Measurements from ENCODE around the gene RAPGEF1. TPM values are rescaled to one million over a fixed set of nuclear protein-coding genes. Genes with fewer than 3 reads are reported as not detected.

The RAPGEF1 gene
- total and polyA plus RNA-seq, 2 of the 13 experiments (the other 11 are each of a cell fraction or from before 2014, with no cell fraction given): 21.2 to 38.9 TPM

DNA sequence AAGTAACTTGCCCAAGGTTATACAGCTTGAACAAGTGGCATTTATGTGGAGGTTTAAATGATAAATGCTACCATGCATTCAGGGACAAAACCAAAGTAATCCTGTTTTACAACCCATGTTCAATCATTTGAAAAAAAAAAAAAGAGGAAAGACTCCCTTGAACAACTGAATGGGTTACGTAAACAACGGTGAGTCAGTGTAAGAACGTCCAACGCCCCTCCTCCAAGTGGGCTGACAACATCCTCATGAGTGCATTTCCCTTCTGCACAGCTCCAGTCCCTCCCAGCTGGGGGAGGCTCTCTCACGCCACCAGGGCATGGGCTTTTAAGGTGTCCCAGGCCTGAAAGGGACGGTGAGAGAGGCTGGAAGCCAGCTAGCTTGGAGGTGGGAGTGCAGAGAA lies 104.6 kb downstream of the RAPGEF1 start (continued):
- TF ChIP-seq, protein P1, sequence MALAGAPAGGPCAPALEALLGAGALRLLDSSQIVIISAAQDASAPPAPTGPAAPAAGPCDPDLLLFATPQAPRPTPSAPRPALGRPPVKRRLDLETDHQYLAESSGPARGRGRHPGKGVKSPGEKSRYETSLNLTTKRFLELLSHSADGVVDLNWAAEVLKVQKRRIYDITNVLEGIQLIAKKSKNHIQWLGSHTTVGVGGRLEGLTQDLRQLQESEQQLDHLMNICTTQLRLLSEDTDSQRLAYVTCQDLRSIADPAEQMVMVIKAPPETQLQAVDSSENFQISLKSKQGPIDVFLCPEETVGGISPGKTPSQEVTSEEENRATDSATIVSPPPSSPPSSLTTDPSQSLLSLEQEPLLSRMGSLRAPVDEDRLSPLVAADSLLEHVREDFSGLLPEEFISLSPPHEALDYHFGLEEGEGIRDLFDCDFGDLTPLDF (CRISPR knock-in tag; IDR thresholded peaks at IDR 0.05): no peak
- TF ChIP-seq, protein P2, sequence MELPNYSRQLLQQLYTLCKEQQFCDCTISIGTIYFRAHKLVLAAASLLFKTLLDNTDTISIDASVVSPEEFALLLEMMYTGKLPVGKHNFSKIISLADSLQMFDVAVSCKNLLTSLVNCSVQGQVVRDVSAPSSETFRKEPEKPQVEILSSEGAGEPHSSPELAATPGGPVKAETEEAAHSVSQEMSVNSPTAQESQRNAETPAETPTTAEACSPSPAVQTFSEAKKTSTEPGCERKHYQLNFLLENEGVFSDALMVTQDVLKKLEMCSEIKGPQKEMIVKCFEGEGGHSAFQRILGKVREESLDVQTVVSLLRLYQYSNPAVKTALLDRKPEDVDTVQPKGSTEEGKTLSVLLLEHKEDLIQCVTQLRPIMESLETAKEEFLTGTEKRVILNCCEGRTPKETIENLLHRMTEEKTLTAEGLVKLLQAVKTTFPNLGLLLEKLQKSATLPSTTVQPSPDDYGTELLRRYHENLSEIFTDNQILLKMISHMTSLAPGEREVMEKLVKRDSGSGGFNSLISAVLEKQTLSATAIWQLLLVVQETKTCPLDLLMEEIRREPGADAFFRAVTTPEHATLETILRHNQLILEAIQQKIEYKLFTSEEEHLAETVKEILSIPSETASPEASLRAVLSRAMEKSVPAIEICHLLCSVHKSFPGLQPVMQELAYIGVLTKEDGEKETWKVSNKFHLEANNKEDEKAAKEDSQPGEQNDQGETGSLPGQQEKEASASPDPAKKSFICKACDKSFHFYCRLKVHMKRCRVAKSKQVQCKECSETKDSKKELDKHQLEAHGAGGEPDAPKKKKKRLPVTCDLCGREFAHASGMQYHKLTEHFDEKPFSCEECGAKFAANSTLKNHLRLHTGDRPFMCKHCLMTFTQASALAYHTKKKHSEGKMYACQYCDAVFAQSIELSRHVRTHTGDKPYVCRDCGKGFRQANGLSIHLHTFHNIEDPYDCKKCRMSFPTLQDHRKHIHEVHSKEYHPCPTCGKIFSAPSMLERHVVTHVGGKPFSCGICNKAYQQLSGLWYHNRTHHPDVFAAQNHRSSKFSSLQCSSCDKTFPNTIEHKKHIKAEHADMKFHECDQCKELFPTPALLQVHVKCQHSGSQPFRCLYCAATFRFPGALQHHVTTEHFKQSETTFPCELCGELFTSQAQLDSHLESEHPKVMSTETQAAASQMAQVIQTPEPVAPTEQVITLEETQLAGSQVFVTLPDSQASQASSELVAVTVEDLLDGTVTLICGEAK (IDR thresholded peaks at IDR 0.05): no peak
- TF ChIP-seq, protein P2 (CRISPR knock-in tag; IDR thresholded peaks at IDR 0.05): no peak
- no peak for TF ChIP-seq CHD4 (IDR thresholded peaks at IDR 0.05; ENCODE audit: borderline replicate concordance, low read length)
- peak; percentile 64 for TF ChIP-seq GATAD2A (CRISPR knock-in tag; IDR thresholded peaks at IDR 0.05)
- no peak for TF ChIP-seq SOX13 (IDR thresholded peaks at IDR 0.05)
- TF ChIP-seq SOX13 (CRISPR knock-in tag; conservative IDR thresholded peaks at IDR 0.05 in 1 of 2, IDR thresholded peaks at IDR 0.05 in 1 of 2): peak in 1 of 2 experiments; percentile 13; a peak in 1 of 4 replicates
- TF ChIP-seq, protein P3, sequence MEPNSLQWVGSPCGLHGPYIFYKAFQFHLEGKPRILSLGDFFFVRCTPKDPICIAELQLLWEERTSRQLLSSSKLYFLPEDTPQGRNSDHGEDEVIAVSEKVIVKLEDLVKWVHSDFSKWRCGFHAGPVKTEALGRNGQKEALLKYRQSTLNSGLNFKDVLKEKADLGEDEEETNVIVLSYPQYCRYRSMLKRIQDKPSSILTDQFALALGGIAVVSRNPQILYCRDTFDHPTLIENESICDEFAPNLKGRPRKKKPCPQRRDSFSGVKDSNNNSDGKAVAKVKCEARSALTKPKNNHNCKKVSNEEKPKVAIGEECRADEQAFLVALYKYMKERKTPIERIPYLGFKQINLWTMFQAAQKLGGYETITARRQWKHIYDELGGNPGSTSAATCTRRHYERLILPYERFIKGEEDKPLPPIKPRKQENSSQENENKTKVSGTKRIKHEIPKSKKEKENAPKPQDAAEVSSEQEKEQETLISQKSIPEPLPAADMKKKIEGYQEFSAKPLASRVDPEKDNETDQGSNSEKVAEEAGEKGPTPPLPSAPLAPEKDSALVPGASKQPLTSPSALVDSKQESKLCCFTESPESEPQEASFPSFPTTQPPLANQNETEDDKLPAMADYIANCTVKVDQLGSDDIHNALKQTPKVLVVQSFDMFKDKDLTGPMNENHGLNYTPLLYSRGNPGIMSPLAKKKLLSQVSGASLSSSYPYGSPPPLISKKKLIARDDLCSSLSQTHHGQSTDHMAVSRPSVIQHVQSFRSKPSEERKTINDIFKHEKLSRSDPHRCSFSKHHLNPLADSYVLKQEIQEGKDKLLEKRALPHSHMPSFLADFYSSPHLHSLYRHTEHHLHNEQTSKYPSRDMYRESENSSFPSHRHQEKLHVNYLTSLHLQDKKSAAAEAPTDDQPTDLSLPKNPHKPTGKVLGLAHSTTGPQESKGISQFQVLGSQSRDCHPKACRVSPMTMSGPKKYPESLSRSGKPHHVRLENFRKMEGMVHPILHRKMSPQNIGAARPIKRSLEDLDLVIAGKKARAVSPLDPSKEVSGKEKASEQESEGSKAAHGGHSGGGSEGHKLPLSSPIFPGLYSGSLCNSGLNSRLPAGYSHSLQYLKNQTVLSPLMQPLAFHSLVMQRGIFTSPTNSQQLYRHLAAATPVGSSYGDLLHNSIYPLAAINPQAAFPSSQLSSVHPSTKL (CRISPR knock-in tag; IDR thresholded peaks at IDR 0.05): peak; percentile 62
- TF ChIP-seq, protein P4, sequence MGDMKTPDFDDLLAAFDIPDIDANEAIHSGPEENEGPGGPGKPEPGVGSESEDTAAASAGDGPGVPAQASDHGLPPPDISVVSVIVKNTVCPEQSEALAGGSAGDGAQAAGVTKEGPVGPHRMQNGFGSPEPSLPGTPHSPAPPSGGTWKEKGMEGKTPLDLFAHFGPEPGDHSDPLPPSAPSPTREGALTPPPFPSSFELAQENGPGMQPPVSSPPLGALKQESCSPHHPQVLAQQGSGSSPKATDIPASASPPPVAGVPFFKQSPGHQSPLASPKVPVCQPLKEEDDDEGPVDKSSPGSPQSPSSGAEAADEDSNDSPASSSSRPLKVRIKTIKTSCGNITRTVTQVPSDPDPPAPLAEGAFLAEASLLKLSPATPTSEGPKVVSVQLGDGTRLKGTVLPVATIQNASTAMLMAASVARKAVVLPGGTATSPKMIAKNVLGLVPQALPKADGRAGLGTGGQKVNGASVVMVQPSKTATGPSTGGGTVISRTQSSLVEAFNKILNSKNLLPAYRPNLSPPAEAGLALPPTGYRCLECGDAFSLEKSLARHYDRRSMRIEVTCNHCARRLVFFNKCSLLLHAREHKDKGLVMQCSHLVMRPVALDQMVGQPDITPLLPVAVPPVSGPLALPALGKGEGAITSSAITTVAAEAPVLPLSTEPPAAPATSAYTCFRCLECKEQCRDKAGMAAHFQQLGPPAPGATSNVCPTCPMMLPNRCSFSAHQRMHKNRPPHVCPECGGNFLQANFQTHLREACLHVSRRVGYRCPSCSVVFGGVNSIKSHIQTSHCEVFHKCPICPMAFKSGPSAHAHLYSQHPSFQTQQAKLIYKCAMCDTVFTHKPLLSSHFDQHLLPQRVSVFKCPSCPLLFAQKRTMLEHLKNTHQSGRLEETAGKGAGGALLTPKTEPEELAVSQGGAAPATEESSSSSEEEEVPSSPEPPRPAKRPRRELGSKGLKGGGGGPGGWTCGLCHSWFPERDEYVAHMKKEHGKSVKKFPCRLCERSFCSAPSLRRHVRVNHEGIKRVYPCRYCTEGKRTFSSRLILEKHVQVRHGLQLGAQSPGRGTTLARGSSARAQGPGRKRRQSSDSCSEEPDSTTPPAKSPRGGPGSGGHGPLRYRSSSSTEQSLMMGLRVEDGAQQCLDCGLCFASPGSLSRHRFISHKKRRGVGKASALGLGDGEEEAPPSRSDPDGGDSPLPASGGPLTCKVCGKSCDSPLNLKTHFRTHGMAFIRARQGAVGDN (CRISPR knock-in tag; IDR thresholded peaks at IDR 0.05): peak; percentile 61
- no peak for TF ChIP-seq FLYWCH1 (CRISPR knock-in tag; IDR thresholded peaks at IDR 0.05)
- TF ChIP-seq FOXK1 (CRISPR knock-in tag; IDR thresholded peaks at IDR 0.05; ENCODE audit: borderline replicate concordance, low read depth): peak; percentile 25; the same call in 1 of the 2 replicates
- no peak for TF ChIP-seq RNF2 (conservative IDR thresholded peaks at IDR 0.05; ENCODE audit: low read depth)
